Measurements from ENCODE around the gene YPEL1.

The YPEL1 gene

GRCh38 chr22:21714786-21715185, 20.8 kb downstream of the YPEL1 start:
- DNase-seq (ENCODE audit: extremely low read depth, insufficient read length) = no peak
- no peak for TF ChIP-seq CTCF (IDR thresholded peaks at IDR 0.05; ENCODE audit: insufficient read depth, low read length, poor library complexity, severe bottlenecking)
- Histone ChIP-seq H3K4me3 (replicated peaks; ENCODE audit: low read depth, low read length) (no peak overlapping the region), H3K27me3 (replicated peaks; ENCODE audit: control insufficient read depth, insufficient read depth, low read length) (no peaks in the 10 kb centered on the region), H3K36me3 (ENCODE audit: control insufficient read depth, insufficient read depth, low read length) (no peaks in the 10 kb centered on the region)

GRCh38 chr22:21714059-21714770, 21.4 kb downstream of the YPEL1 start:
- Histone ChIP-seq H3K4me3 (replicated peaks; ENCODE audit: low read depth, low read length) (no peak overlapping the region), H3K27me3 (replicated peaks; ENCODE audit: control insufficient read depth, insufficient read depth, low read length) (no peaks in the 10 kb centered on the region), H3K36me3 (ENCODE audit: control insufficient read depth, insufficient read depth, low read length) (no peaks in the 10 kb centered on the region)
- no peak for DNase-seq (ENCODE audit: extremely low read depth, insufficient read length)
- TF ChIP-seq CTCF (IDR thresholded peaks at IDR 0.05; ENCODE audit: insufficient read depth, low read length, poor library complexity, severe bottlenecking) = no peak

GRCh38 chr22:21713428-21714058, 22.1 kb downstream of the YPEL1 start:
- TF ChIP-seq CTCF (IDR thresholded peaks at IDR 0.05; ENCODE audit: insufficient read depth, low read length, poor library complexity, severe bottlenecking) = no peak
- H3K4me3 ChIP-seq (replicated peaks; ENCODE audit: low read depth, low read length) = 0 out of 2 replicates have a peak overlapping the region, but pooled peaks have one; percentile 19
- H3K36me3 ChIP-seq (ENCODE audit: control insufficient read depth, insufficient read depth, low read length) = no peaks in the 10 kb centered on the region
- H3K27me3 ChIP-seq (replicated peaks; ENCODE audit: control insufficient read depth, insufficient read depth, low read length) = no peaks in the 10 kb centered on the region
- DNase-seq (ENCODE audit: extremely low read depth, insufficient read length) = no peak

- peak; percentile 76 for TF ChIP-seq CTCF (IDR thresholded peaks at IDR 0.05; ENCODE audit: insufficient read depth, low read length, poor library complexity, severe bottlenecking)
- Histone ChIP-seq H3K27me3 (replicated peaks; ENCODE audit: control insufficient read depth, insufficient read depth, low read length) (no peaks in the 10 kb centered on the region), H3K4me3 (replicated peaks; ENCODE audit: low read depth, low read length) (0 out of 2 replicates have a peak overlapping the region, but pooled peaks have one; percentile 19), H3K36me3 (ENCODE audit: control insufficient read depth, insufficient read depth, low read length) (no peaks in the 10 kb centered on the region)
- DNase-seq (ENCODE audit: extremely low read depth, insufficient read length) = no peak
Measured at GRCh38 chr22:21712751-21713427, 22.7 kb downstream of the YPEL1 start.

GRCh38 chr22:21711851-21712250, 23.7 kb downstream of the YPEL1 start:
- no peak overlapping the region for H3K4me3 ChIP-seq (replicated peaks; ENCODE audit: low read depth, low read length)
- H3K27me3 ChIP-seq (replicated peaks; ENCODE audit: control insufficient read depth, insufficient read depth, low read length) = no peaks in the 10 kb centered on the region
- no peak for DNase-seq (ENCODE audit: extremely low read depth, insufficient read length)
- H3K36me3 ChIP-seq (ENCODE audit: control insufficient read depth, insufficient read depth, low read length) = no peaks in the 10 kb centered on the region
- TF ChIP-seq CTCF (IDR thresholded peaks at IDR 0.05; ENCODE audit: insufficient read depth, low read length, poor library complexity, severe bottlenecking) = no peak
